Prostate gland (tissue), 2 donors: ENCODE data around the gene SERINC2.

Source experiments
- POLR2A ChIP-seq: fragments of 450-650 bp; IDR thresholded peaks from one replicate; pipeline ENCODE4 v1.6.1; 2016; ENCODE audit warnings: antibody characterized with exemption, mild to moderate bottlenecking
- TF ChIP-seq, protein P1 (sequence below), 4 experiments: fragments of 200-600 bp in 2 of 4; fragments of 450-650 bp in 2 of 4; sonication (generic) in 2 of 4; IDR thresholded peaks; 1 replicate in 3 of 4; 2 replicates in 1 of 4; pipeline ENCODE4 v1.5.1; 2016 to 2019; ENCODE audit warnings: antibody characterized with exemption in 4 of 4, mild to moderate bottlenecking in 2 of 4, moderate library complexity in 2 of 4

DNA sequence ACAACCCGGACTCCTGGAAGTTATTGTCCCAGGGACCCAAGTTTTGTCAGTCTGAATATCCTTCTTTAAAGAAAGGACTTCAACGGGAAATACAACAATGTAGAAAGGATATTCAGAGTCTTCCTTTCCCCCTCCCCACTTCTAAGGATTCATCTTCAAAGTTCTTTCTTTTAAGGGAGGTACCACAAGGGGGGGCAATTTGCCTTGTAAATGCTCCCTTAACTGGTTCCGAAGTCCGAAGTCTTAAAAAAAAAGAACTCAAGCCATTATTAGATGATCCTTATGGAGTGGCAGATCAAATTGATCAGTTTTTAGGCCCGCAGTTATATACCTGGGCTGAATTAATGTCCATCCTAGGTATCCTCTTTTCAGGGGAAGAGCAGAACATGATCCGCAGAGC is 47.0 kb downstream of the SERINC2 start:
- TF ChIP-seq POLR2A = no peak
- TF ChIP-seq, protein P1, sequence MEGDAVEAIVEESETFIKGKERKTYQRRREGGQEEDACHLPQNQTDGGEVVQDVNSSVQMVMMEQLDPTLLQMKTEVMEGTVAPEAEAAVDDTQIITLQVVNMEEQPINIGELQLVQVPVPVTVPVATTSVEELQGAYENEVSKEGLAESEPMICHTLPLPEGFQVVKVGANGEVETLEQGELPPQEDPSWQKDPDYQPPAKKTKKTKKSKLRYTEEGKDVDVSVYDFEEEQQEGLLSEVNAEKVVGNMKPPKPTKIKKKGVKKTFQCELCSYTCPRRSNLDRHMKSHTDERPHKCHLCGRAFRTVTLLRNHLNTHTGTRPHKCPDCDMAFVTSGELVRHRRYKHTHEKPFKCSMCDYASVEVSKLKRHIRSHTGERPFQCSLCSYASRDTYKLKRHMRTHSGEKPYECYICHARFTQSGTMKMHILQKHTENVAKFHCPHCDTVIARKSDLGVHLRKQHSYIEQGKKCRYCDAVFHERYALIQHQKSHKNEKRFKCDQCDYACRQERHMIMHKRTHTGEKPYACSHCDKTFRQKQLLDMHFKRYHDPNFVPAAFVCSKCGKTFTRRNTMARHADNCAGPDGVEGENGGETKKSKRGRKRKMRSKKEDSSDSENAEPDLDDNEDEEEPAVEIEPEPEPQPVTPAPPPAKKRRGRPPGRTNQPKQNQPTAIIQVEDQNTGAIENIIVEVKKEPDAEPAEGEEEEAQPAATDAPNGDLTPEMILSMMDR (IDR thresholded peaks at IDR 0.05) = peak in 3 of 4 experiments; percentile 9 to 28 (median 18)
